ENCODE results near the gene AGPAT3.

The AGPAT3 gene

DNA sequence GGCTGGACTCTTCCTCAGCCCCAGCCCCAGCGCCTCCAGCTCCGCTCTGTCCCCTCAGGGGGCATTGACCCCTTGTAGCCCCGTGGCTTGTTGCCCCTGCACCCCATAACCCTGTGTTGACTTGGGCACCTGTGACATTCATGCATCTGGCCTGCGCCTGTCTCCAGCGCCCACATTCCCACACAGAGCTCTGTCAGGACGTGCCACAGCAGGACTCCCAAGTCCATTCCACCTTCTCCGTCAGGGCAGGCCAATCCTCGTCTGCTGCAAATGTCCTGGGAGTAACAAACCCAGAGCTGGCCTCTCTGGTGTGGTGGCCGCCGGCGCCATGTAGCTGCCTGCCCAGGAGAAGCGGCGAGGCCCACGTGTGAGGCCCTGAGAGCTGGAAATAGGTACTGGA lies 60.6 kb downstream of the AGPAT3 start:
- DNase-seq (ENCODE audit: low read depth, low spot score), result no peak
- TF ChIP-seq, protein P1, sequence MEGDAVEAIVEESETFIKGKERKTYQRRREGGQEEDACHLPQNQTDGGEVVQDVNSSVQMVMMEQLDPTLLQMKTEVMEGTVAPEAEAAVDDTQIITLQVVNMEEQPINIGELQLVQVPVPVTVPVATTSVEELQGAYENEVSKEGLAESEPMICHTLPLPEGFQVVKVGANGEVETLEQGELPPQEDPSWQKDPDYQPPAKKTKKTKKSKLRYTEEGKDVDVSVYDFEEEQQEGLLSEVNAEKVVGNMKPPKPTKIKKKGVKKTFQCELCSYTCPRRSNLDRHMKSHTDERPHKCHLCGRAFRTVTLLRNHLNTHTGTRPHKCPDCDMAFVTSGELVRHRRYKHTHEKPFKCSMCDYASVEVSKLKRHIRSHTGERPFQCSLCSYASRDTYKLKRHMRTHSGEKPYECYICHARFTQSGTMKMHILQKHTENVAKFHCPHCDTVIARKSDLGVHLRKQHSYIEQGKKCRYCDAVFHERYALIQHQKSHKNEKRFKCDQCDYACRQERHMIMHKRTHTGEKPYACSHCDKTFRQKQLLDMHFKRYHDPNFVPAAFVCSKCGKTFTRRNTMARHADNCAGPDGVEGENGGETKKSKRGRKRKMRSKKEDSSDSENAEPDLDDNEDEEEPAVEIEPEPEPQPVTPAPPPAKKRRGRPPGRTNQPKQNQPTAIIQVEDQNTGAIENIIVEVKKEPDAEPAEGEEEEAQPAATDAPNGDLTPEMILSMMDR (IDR thresholded peaks at IDR 0.05; ENCODE audit: low read depth, low read length), result no peak
- H3K4me3 ChIP-seq (ENCODE audit: low read depth, low read length), result no peak overlapping the region
- in situ Hi-C loops (cut with HindIII; ENCODE audit: low sequenced_read_pairs), result no loop called here

DNA sequence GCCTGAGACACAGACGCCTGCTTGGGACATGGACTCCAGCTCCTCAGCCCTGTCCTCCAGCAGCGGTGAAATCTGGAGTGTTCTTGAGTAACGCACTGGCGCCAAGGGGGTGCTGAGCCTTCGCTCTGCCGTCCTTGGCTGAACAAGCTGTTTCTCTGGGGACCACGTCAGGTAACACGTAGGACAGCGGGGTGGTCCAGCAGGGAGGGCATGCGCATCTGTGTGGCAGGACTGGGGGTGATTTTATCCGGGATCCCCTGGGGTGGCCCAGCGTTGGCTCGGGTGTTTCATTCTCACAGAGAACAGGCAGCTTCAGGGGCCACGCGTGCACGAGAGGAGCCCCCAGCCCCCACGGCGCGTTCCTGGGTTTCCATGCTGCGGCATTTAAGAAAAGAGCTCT lies 61.2 kb downstream of the AGPAT3 start:
- no peak for DNase-seq (ENCODE audit: low read depth, low spot score)
- no peak overlapping the region for H3K4me3 ChIP-seq (ENCODE audit: low read depth, low read length)
- TF ChIP-seq, protein P1 (IDR thresholded peaks at IDR 0.05; ENCODE audit: low read depth, low read length), result no peak
- in situ Hi-C loops (cut with HindIII; ENCODE audit: low sequenced_read_pairs), result no loop called here

GRCh38 chr21:43927591-43928221 lies 62.7 kb downstream of the AGPAT3 start:
- TF ChIP-seq, protein P1 (IDR thresholded peaks at IDR 0.05; ENCODE audit: low read depth, low read length), result no peak
- no peak overlapping the region for H3K4me3 ChIP-seq (ENCODE audit: low read depth, low read length)
- in situ Hi-C loops (cut with HindIII; ENCODE audit: low sequenced_read_pairs), result no loop called here
- DNase-seq (ENCODE audit: low read depth, low spot score), result no peak

GRCh38 chr21:43928222-43929125 lies 63.5 kb downstream of the AGPAT3 start:
- in situ Hi-C loops (cut with HindIII; ENCODE audit: low sequenced_read_pairs), result no loop called here
- DNase-seq (ENCODE audit: low read depth, low spot score), result no peak
- TF ChIP-seq, protein P1 (IDR thresholded peaks at IDR 0.05; ENCODE audit: low read depth, low read length), result no peak
- H3K4me3 ChIP-seq (ENCODE audit: low read depth, low read length), result no peak overlapping the region

DNA sequence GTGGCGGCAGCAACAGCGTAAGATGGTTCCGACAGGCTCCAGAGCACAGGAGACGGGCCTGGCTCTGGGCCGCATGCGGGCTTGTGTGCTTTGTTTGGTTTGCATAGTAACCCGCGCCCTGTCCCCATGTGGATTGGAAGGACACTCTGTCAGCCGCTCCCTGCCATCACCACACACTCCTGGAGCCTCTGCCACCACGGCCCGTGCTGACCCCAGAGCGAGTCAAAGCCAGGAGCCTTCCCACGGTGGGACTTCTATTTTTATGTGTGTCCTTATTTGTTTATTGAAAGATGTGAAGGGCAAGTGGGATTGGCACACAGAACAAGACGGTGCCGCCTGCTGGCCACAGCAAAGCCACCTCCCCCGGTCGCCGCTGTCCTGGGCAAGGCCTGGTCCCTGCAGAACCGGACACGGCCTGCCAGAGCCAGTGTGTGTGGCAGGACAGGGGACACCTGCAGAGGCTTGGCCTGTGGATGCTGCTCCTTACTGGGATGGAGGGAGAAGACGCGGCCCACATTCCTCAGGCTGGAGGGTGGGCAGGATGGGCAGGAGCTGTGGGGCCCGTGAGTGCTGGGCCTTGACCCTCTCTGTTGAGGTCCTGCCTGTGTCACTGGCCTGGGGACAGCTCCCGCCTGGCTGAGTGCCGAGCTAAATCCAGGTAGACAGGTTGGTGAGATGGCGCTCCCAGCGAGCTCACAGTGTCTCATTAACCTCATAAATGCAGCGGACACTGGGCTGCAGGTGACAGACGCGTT lies 64.4 kb downstream of the AGPAT3 start:
- H3K4me3 ChIP-seq (ENCODE audit: low read depth, low read length), result no peak overlapping the region
- in situ Hi-C loops (cut with HindIII; ENCODE audit: low sequenced_read_pairs), result no loop called here
- TF ChIP-seq, protein P1 (IDR thresholded peaks at IDR 0.05; ENCODE audit: low read depth, low read length), result no peak
- DNase-seq (ENCODE audit: low read depth, low spot score), result no peak

GRCh38 chr21:43930074-43930847 lies 65.2 kb downstream of the AGPAT3 start:
- TF ChIP-seq, protein P1 (IDR thresholded peaks at IDR 0.05; ENCODE audit: low read depth, low read length), result no peak
- DNase-seq (ENCODE audit: low read depth, low spot score), result no peak
- H3K4me3 ChIP-seq (ENCODE audit: low read depth, low read length), result no peak overlapping the region
- in situ Hi-C loops (cut with HindIII; ENCODE audit: low sequenced_read_pairs), result no loop called here
